Measurements from ENCODE around the gene CDH8.

Gene CDH8

GRCh38 chr16:61644736-61645135, 391.5 kb downstream of the CDH8 start:
- DNase-seq (ENCODE audit: low read depth), result no peak

GRCh38 chr16:61617219-61617783, 418.9 kb downstream of the CDH8 start:
- no peak for DNase-seq (ENCODE audit: low read depth)

GRCh38 chr16:61616088-61616487, 420.1 kb downstream of the CDH8 start:
- DNase-seq (ENCODE audit: low read depth), result no peak

- DNase-seq (ENCODE audit: low read depth), result no peak
Measured at GRCh38 chr16:61611847-61612491, 424.3 kb downstream of the CDH8 start.

- DNase-seq (ENCODE audit: low read depth), result no peak
Measured at GRCh38 chr16:61606581-61606980, 429.7 kb downstream of the CDH8 start.

All from EH (cell line).